Adrenal gland (tissue), 12 donors: Measurements from ENCODE around the gene AFAP1L1. TPM values are rescaled to one million over a fixed set of nuclear protein-coding genes. Genes with fewer than 3 reads are reported as not detected.

Source experiments
- DNase-seq, 7 donors: peaks; one replicate each; pipeline ENCODE4 v3.0.0-alpha.2; 2019 to 2020
- H3K27ac ChIP-seq, 5 donors: fragments of 200-600 bp; sonication (generic) in 4 of 5; 1 replicate in 3 of 5; 2 replicates in 2 of 5; pipeline versions ENCODE4 v1.5.1 to v1.8.0; 2016 to 2020; ENCODE audit warnings: mild to moderate bottlenecking in 1 of 5
- H3K27me3 ChIP-seq: fragments of 200-600 bp; 2 replicates; pipeline ENCODE4 v1.8.0; 2021
- H3K36me3 ChIP-seq, 2 donors: fragments of 200-600 bp; replicated peaks in 1 of 2; 1 replicate in 1 of 2; 2 replicates in 1 of 2; pipeline versions ENCODE4 v1.5.1 to v1.8.0; 2018 to 2022
- H3K4me1 ChIP-seq, 2 donors: fragments of 200-600 bp; replicated peaks in 1 of 2; 1 replicate in 1 of 2; 2 replicates in 1 of 2; pipeline versions ENCODE4 v1.5.1 to v1.8.0; 2018 to 2021
- H3K4me3 ChIP-seq, 4 donors: fragments of 200-600 bp; sonication (generic) in 3 of 4; one replicate each; pipeline ENCODE4 v1.5.1; 2016 to 2018
- H3K9me3 ChIP-seq, 3 donors: fragments of 200-600 bp; sonication (generic) in 1 of 3; replicated peaks in 1 of 3; 1 replicate in 2 of 3; 2 replicates in 1 of 3; pipeline versions ENCODE4 v1.5.1 to v1.8.0; 2016 to 2021
- POLR2A ChIP-seq, 2 donors: fragments of 450-650 bp; IDR thresholded peaks; one replicate each; pipeline ENCODE4 v1.6.1; 2017; ENCODE audit warnings: antibody characterized with exemption in 2 of 2, mild to moderate bottlenecking in 2 of 2, moderate library complexity in 1 of 2
- WGBS, 4 donors: extraction: QIAGEN DNeasy Blood & Tissue Kit in 2 of 4; methylation state at CpG; one replicate each; pipeline versions ENCODE4 v1.1.5 to v1.1.7; 2013 to 2017; 5-methylcytosine and 5-hydroxymethylcytosine counted together
- intact Hi-C, 2 donors: fragments of 100-400 bp; cut with DNase I; formaldehyde crosslinking; loops; one replicate each; pipeline versions ENCODE4 v1.14.1 to v1.15.0; 2022 to 2023
- polyA plus RNA-seq, 3 donors: library from polyadenylated mRNA; stranded (reverse); fragments of 200-250 nt in 2 of 3; fragments of 350-450 nt in 1 of 3; fragmentation: Illumina TruSeq in 1 of 3; extraction: RNeasy Lipid Tissue Mini Kit (QIAGEN cat#74804) in 1 of 3; gene quantifications; one replicate each; pipeline ENCODE4 v1.2.3, GENCODE V29; 2013 to 2014
- total RNA-seq, 9 donors: library from RNA; depleted of rRNA in 4 of 9; stranded (reverse); fragments of >200 nt in 4 of 9; fragments of 120-200 nt in 1 of 9; fragmentation: NEBNext Ultra II Directional in 1 of 9; extraction: Animal tissue kit (Norgen Biotek cat#: 25700) in 1 of 9; gene quantifications; one replicate each; pipeline versions ENCODE4 v1.1.0 to v1.2.4, GENCODE V29; 2013 to 2023
- TF ChIP-seq, protein P1 (sequence below), 6 experiments: fragments of 450-650 bp in 4 of 6; fragments of 200-600 bp in 2 of 6; sonication (generic) in 1 of 6; IDR thresholded peaks; 1 replicate in 5 of 6; 2 replicates in 1 of 6; pipeline versions ENCODE4 v1.5.1 to v1.8.0; 2016 to 2021; ENCODE audit warnings: antibody characterized with exemption in 6 of 6, mild to moderate bottlenecking in 2 of 6, moderate library complexity in 1 of 6
- donor health status: healthy with polysubstance abuse.
- donor health status: Bipolar disorder and iron deficiency.
- donor health status: DM: yes; HTN: yes; CAD: no.
- donor health status: DM: no; HTN: no; CAD: no.
- donor health status: DM: no; HTN: no; CAD: no.
- donor health status: DM: yes; HTN: yes; CAD: no.

Gene AFAP1L1
- total and polyA plus RNA-seq, 12 donors, result 4.3 to 13.4 (median 9.3) TPM

DNA sequence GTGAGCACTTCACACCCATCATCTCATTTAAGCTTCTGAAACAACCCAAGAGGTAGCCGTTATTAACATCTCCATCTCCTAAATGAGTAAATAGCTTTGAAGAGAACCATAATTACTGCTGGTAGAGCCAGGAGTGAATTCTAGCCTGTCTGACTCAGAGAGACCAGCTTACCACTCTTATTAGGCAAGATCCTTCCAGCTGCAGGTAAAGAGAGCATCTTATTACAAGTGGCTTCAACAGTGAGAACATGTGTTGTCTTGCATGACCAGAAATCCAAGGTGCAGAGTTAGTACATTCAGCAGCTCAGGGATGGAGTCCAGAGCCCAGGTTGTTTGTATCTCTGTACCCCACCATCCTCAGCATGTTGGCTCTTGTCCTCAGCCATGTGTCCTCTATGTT, 10.9 kb upstream of the AFAP1L1 start:
- intact Hi-C loops, result no loop called here

DNA sequence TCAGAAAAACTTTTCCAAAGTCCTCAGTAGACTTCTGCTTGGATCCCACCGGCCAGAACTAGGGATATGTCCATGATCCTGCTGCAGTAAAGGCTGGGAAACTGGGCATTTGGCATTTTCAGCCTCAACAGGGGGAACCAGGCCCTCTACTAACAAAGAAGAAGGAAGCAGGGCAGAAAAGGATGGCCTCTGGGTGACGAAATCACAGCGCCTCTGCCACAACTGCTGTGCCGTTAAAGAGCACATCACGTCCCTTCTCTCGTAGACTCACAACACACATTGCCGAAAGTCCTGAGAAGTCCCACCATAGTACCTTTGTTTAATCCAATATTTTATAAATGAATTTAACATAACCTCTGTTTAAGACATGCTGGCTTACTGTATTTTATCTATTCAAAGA, 10.4 kb upstream of the AFAP1L1 start:
- TF ChIP-seq, protein P1, sequence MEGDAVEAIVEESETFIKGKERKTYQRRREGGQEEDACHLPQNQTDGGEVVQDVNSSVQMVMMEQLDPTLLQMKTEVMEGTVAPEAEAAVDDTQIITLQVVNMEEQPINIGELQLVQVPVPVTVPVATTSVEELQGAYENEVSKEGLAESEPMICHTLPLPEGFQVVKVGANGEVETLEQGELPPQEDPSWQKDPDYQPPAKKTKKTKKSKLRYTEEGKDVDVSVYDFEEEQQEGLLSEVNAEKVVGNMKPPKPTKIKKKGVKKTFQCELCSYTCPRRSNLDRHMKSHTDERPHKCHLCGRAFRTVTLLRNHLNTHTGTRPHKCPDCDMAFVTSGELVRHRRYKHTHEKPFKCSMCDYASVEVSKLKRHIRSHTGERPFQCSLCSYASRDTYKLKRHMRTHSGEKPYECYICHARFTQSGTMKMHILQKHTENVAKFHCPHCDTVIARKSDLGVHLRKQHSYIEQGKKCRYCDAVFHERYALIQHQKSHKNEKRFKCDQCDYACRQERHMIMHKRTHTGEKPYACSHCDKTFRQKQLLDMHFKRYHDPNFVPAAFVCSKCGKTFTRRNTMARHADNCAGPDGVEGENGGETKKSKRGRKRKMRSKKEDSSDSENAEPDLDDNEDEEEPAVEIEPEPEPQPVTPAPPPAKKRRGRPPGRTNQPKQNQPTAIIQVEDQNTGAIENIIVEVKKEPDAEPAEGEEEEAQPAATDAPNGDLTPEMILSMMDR (IDR thresholded peaks at IDR 0.05), result no peak
- no peak for TF ChIP-seq POLR2A (IDR thresholded peaks at IDR 0.05)
- H3K27me3 ChIP-seq, result no peaks in the 10 kb centered on the region
- WGBS, 4 donors, result 69 to 75% (median 71%) methylated on average over 7 of the region's 7 CpGs
- intact Hi-C loops, result no loop called here
- no peaks in the 10 kb centered on the region for H3K9me3 ChIP-seq
- H3K36me3 ChIP-seq, result no peaks in the 10 kb centered on the region
- no peak overlapping the region for H3K27ac ChIP-seq
- no peak overlapping the region for H3K4me3 ChIP-seq
- H3K4me1 ChIP-seq, result no peaks in the 10 kb centered on the region
- DNase-seq, result no peak

More for the DNA sequence above, 10.9 kb upstream of the AFAP1L1 start:
- Histone ChIP-seq H3K4me1 (no peaks in the 10 kb centered on the region), H3K9me3 (no peaks in the 10 kb centered on the region), H3K27ac (no peak overlapping the region), H3K4me3 (no peak overlapping the region), H3K27me3 (no peaks in the 10 kb centered on the region), H3K36me3 (no peaks in the 10 kb centered on the region)
- TF ChIP-seq, protein P1 (IDR thresholded peaks at IDR 0.05), result no peak
- no peak for DNase-seq
- WGBS, 4 donors, result 68 to 88% (median 78%) methylated on average over 1 of the region's 1 CpG

DNA sequence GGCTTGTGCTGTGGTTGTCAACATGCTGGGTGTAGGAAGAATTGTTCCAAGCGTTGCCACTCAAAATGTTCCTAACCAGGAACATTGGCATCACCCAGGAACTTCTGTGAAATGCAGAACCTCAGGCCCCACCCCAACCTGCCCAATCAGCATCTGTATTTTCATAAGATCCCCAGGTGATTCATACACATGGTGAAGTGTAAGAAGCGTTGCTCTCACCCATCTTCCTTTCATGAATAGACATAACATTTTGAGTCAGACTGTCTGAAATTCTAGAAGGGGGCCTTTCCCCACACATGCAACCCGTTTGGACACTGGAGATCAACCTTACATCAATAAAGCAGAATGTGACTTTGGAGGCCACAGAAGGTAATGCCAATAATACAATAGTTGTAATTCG, 9.3 kb upstream of the AFAP1L1 start:
- Histone ChIP-seq H3K9me3 (no peaks in the 10 kb centered on the region), H3K27ac (no peak overlapping the region), H3K27me3 (no peaks in the 10 kb centered on the region), H3K36me3 (no peaks in the 10 kb centered on the region), H3K4me1 (no peaks in the 10 kb centered on the region), H3K4me3 (no peak overlapping the region)
- no peak for DNase-seq
- TF ChIP-seq, protein P1 (IDR thresholded peaks at IDR 0.05), result no peak
- no peak for TF ChIP-seq POLR2A (IDR thresholded peaks at IDR 0.05)
- 67 to 80% (median 75%) methylated on average over 4 of the region's 4 CpGs for WGBS, 4 donors
- intact Hi-C loops, result no loop called here

DNA sequence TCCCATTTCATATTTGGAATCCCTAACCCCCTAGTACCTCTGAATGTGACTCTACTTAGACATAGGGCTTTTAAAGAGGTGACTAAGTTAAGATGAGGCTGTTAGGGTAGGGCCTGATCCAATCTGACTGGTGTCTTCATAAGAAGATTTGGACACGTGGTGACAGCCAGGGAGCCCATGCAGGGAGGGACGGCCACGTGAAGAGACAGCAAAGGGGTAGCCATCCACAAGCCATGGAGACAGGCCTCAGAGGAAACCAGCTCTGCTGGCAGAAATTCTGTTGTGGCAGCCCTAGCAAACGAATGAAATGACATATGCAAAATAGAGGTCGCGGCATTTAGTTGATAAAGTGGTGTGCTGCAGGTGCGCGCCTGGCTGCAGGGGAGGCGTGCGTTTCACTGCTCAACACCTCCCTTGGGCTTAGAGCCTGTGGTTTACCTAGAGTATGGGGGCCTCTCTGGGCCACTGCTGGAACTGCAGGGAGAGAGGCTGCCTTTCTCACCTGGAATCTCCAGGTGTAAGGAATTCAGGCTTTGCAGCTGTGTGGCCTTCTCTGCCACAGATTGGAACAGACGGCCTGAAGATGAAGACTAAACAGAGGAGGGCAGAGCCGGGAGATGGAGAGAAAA, 7.1 kb upstream of the AFAP1L1 start:
- TF ChIP-seq, protein P1 (IDR thresholded peaks at IDR 0.05), result peak in 3 of 6 experiments; percentile 9 to 27 (median 20)
- TF ChIP-seq POLR2A (IDR thresholded peaks at IDR 0.05), result no peak
- H3K4me1 ChIP-seq, result no peaks in the 10 kb centered on the region
- H3K4me3 ChIP-seq, result no peak overlapping the region
- DNase-seq, result no peak
- no peaks in the 10 kb centered on the region for H3K27me3 ChIP-seq
- no peaks in the 10 kb centered on the region for H3K36me3 ChIP-seq
- 34 to 42% (median 37%) methylated on average over 8 to 12 of the region's 12 CpGs for WGBS, 4 donors
- peaks cover 0 to 12% (median 0%) of the 10 kb centered on the region in 3 donors for H3K9me3 ChIP-seq
- no peak overlapping the region for H3K27ac ChIP-seq
- intact Hi-C loops, result no loop called here
